HG02870 (cell line): Measurements from ENCODE around the gene SCAI.
"Not testable (repeated sequence)": the region's sequence is repeated elsewhere in the genome, so short reads cannot be mapped to it uniquely, and the experiment has no call there.

Experiments used
- ATAC-seq: cut with Tn5 transposase; IDR thresholded peaks from one replicate; pipeline ENCODE4 v1.9.1; 2021; ENCODE audit warnings: mild to moderate bottlenecking, moderate library complexity; ENCODE audit not compliant: unreplicated experiment

The SCAI gene

GRCh38 chr9:125143377-125144090 lies at the start of gene SCAI:
TSS of gene SCAI (minus strand) at chr9:125143528. CDS start at chr9:125143437, 91 bp downstream.
- ATAC-seq: peak; percentile 97

GRCh38 chr9:125190361-125190801 lies 47.1 kb upstream of the SCAI start:
- ATAC-seq: no peak

- ATAC-seq: peak; percentile 96
Observed at GRCh38 chr9:125189361-125190289, 46.3 kb upstream of the SCAI start, which contains the start of gene PPP6C. TSS of gene PPP6C (minus strand) at chr9:125189803. CDS start at chr9:125189718, 85 bp downstream.

- ATAC-seq: peak; percentile 10
Observed at GRCh38 chr9:125189011-125189360, 45.7 kb upstream of the SCAI start.

- no peak for ATAC-seq
Observed at GRCh38 chr9:125183561-125183960, 40.2 kb upstream of the SCAI start.

- ATAC-seq: no peak
Observed at GRCh38 chr9:125183054-125183453, 39.7 kb upstream of the SCAI start.

- not testable (repeated sequence) for ATAC-seq
Observed at GRCh38 chr9:125181756-125182155, 38.4 kb upstream of the SCAI start.

GRCh38 chr9:125180876-125181275 lies 37.5 kb upstream of the SCAI start:
- ATAC-seq: no peak

GRCh38 chr9:125179776-125180175 lies 36.4 kb upstream of the SCAI start:
- not testable (repeated sequence) for ATAC-seq

GRCh38 chr9:125177888-125178287 lies 34.6 kb upstream of the SCAI start:
- no peak for ATAC-seq

GRCh38 chr9:125176636-125177035 lies 33.3 kb upstream of the SCAI start:
- no peak for ATAC-seq

- no peak for ATAC-seq
Observed at GRCh38 chr9:125172031-125172755, 28.9 kb upstream of the SCAI start.

GRCh38 chr9:125169895-125170294 lies 26.6 kb upstream of the SCAI start:
- ATAC-seq: no peak

GRCh38 chr9:125166762-125167161 lies 23.4 kb upstream of the SCAI start:
- ATAC-seq: no peak

GRCh38 chr9:125162891-125163290 lies 19.6 kb upstream of the SCAI start:
- not testable (repeated sequence) for ATAC-seq

- ATAC-seq: no peak
Observed at GRCh38 chr9:125161284-125161918, 18.1 kb upstream of the SCAI start.

GRCh38 chr9:125160750-125161149 lies 17.4 kb upstream of the SCAI start:
- ATAC-seq: no peak

GRCh38 chr9:125156551-125156950 lies 13.2 kb upstream of the SCAI start:
- no peak for ATAC-seq

- no peak for ATAC-seq
Observed at GRCh38 chr9:125153712-125154367, 10.5 kb upstream of the SCAI start.

GRCh38 chr9:125151730-125152129 lies 8.4 kb upstream of the SCAI start:
- no peak for ATAC-seq
